HepG2 (cell line): Measurements from ENCODE around the gene TUBGCP3. TPM values are rescaled to one million over a fixed set of nuclear protein-coding genes. Genes with fewer than 3 reads are reported as not detected.

Source experiments
- ATAC-seq: fragments of 200-7000 bp; cut with Tn5 transposase; 3 replicates; pipeline ENCODE4 v1.9.1; 2020; ENCODE audit warnings: mild to moderate bottlenecking, moderate library complexity
- BruUV-seq: library from RNA; stranded (reverse); fragments of 400-500 nt; replicated peaks from 2 replicates; lab custom pipeline; 2021; lab: Mats Ljungman, UMichigan
- CTCF ChIA-PET: fragments of 300-600 bp; formaldehyde crosslinking; extraction: SDS; loops from one replicate; lab custom pipeline; 2021; ENCODE audit warnings: low total read pairs, inconsistent platforms, low intra/inter-chr PET ratio; lab: Yijun Ruan, JAX
- POLR2A ChIA-PET: fragments of 350-600 bp; sonication (Branson Sonifier 250); formaldehyde crosslinking; loops from one replicate; lab custom pipeline; 2020; ENCODE audit warnings: antibody characterized with exemption, inconsistent platforms; lab: Yijun Ruan, JAX
- DNase-seq: peaks from one replicate; pipeline ENCODE4 v3.0.0-alpha.2; 2015; ENCODE audit warnings: low spot score
- FAIRE-seq: peaks from 3 replicates; lab custom pipeline; 2011; peaks lifted over from hg19 to GRCh38; lab: Jason Lieb, UNC
- H2AFZ ChIP-seq: one replicate; pipeline ENCODE4 v1.6.1; 2011; ENCODE audit warnings: low read length, inconsistent platforms
- H3K27ac ChIP-seq: fragments of 300-600 bp; 3 replicates; pipeline ENCODE4 v1.8.0; 2011; ENCODE audit warnings: mixed run types, mild to moderate bottlenecking, mixed read lengths, low read length, inconsistent platforms; ENCODE audit not compliant: insufficient read depth; ENCODE audit errors: extremely low read length
- H3K27me3 ChIP-seq, 2 experiments: fragments of 200-600 bp in 1 of 2; 2 replicates in 1 of 2; 3 replicates in 1 of 2; pipeline versions ENCODE4 v1.6.0 to v1.8.0; 2011; ENCODE audit warnings: low read length in 2 of 2, mild to moderate bottlenecking in 2 of 2, moderate library complexity in 2 of 2, inconsistent platforms in 1 of 2; ENCODE audit not compliant: insufficient read depth in 2 of 2, control insufficient read depth in 1 of 2
- H3K36me3 ChIP-seq, 2 experiments: fragments of 200-600 bp in 1 of 2; replicated peaks in 1 of 2; 2 replicates in 1 of 2; 3 replicates in 1 of 2; pipeline versions ENCODE4 v1.5.1 to v1.8.0; 2011; ENCODE audit warnings: low read length in 2 of 2, inconsistent platforms in 1 of 2; ENCODE audit not compliant: insufficient read depth in 2 of 2, control insufficient read depth in 1 of 2
- H3K4me1 ChIP-seq: 2 replicates; pipeline ENCODE4 v1.5.1; 2012; ENCODE audit warnings: low read length, inconsistent platforms; ENCODE audit not compliant: insufficient read depth
- H3K4me2 ChIP-seq: 2 replicates; pipeline ENCODE4 v1.6.0; 2011; ENCODE audit warnings: low read depth, low read length, inconsistent platforms
- H3K4me3 ChIP-seq, 3 experiments: fragments of 200-600 bp in 1 of 3; sonication (generic), shearing (Covaris generic) in 1 of 3; replicated peaks in 1 of 3; 2 replicates each; pipeline ENCODE4 v1.5.1; 2011 to 2016; ENCODE audit warnings: low read length in 3 of 3, inconsistent platforms in 2 of 3, low read depth in 2 of 3, mild to moderate bottlenecking in 2 of 3, control low read depth in 1 of 3, mixed read lengths in 1 of 3; ENCODE audit not compliant: insufficient read depth in 1 of 3
- H3K79me2 ChIP-seq: one replicate; pipeline ENCODE4 v1.6.1; 2011; ENCODE audit warnings: low read length, inconsistent platforms; ENCODE audit not compliant: insufficient read depth
- H3K9ac ChIP-seq: 2 replicates; pipeline ENCODE4 v1.6.0; 2011; ENCODE audit warnings: mild to moderate bottlenecking, low read depth, low read length, inconsistent platforms; ENCODE audit not compliant: insufficient read depth
- H3K9me3 ChIP-seq: 2 replicates; pipeline ENCODE4 v1.5.1; 2012; ENCODE audit warnings: mild to moderate bottlenecking, low read length
- H4K20me1 ChIP-seq: 2 replicates; pipeline ENCODE4 v1.6.0; 2011; ENCODE audit warnings: inconsistent platforms, mild to moderate bottlenecking, low read length, moderate library complexity; ENCODE audit not compliant: insufficient read depth
- MAFF ChIP-seq: IDR thresholded peaks from 2 replicates; pipeline ENCODE4 v1.6.1; 2011; ENCODE audit warnings: low read depth, low read length, improper control_type of control experiment
- POLR2G ChIP-seq: fragments of 200-400 bp; formaldehyde crosslinking; IDR thresholded peaks from 2 replicates; pipeline ENCODE4 v1.6.1; 2018; ENCODE audit warnings: mild to moderate bottlenecking, low read depth, low read length, moderate library complexity
- RNF2 ChIP-seq: fragments of 450-650 bp; conservative IDR thresholded peaks from 2 replicates; pipeline ENCODE4 v1.6.1; 2016; ENCODE audit warnings: low read depth
- ZBTB21 ChIP-seq: sonication (generic); formaldehyde crosslinking; IDR thresholded peaks from 2 replicates; pipeline ENCODE4 v1.4.0; 2020; ENCODE audit warnings: missing genetic modification reagents
- ZFP1 ChIP-seq: IDR thresholded peaks from 2 replicates; pipeline ENCODE4 v1.6.1; 2016
- ZNF124 ChIP-seq: sonication (generic); formaldehyde crosslinking; IDR thresholded peaks from 2 replicates; pipeline ENCODE4 v1.4.0; 2020; ENCODE audit warnings: missing genetic modification reagents
- ZNF235 ChIP-seq: sonication (generic); formaldehyde crosslinking; IDR thresholded peaks from 2 replicates; pipeline ENCODE4 v1.8.1; 2023; ENCODE audit warnings: mild to moderate bottlenecking, missing genetic modification reagents, borderline replicate concordance
- ZNF605 ChIP-seq: sonication (generic); formaldehyde crosslinking; IDR thresholded peaks from 2 replicates; pipeline ENCODE4 v1.8.0; 2022; ENCODE audit warnings: mild to moderate bottlenecking, missing genetic modification reagents
- ZNF7 ChIP-seq: IDR thresholded peaks from 2 replicates; pipeline ENCODE4 v1.6.1; 2016; ENCODE audit warnings: missing biosample characterization, missing genetic modification reagents
- ZNF749 ChIP-seq: sonication (generic); formaldehyde crosslinking; IDR thresholded peaks from 2 replicates; pipeline ENCODE4 v1.8.0; 2022; ENCODE audit warnings: mild to moderate bottlenecking, missing genetic modification reagents, moderate library complexity, borderline replicate concordance
- ZNF83 ChIP-seq: sonication (generic); formaldehyde crosslinking; IDR thresholded peaks from 2 replicates; pipeline ENCODE4 v1.4.0; 2020; ENCODE audit warnings: missing genetic modification reagents, mild to moderate bottlenecking, borderline replicate concordance
- ZNF850 ChIP-seq: sonication (generic); formaldehyde crosslinking; conservative IDR thresholded peaks from 2 replicates; pipeline ENCODE4 v1.9.0; 2021; ENCODE audit warnings: mild to moderate bottlenecking, missing genetic modification reagents
- ZSCAN9 ChIP-seq: IDR thresholded peaks from 2 replicates; pipeline ENCODE4 v1.6.1; 2016; ENCODE audit warnings: borderline replicate concordance
- WGBS: methylation state at CpG from one replicate; pipeline ENCODE4 v1.1.6; 2017; ENCODE audit warnings: low lambda C conversion rate; 5-methylcytosine and 5-hydroxymethylcytosine counted together
- in situ Hi-C: cut with HindIII; loops from 2 replicates; pipeline ENCODE4 v1.10.0; 2017; ENCODE audit warnings: low pct_unique_long_range_greater_than_20kb; ENCODE audit not compliant: extremely low pct_ligation_motif_present
- intact Hi-C: fragments of 100-400 bp; cut with micrococcal nuclease; formaldehyde crosslinking; loops from one replicate; pipeline ENCODE4 v1.10.0; 2022; ENCODE audit not compliant: unreplicated experiment
- polyA plus RNA-seq, 8 experiments: library from polyadenylated mRNA; depleted of rRNA in 3 of 8; stranded (reverse) in 7 of 8; unstranded in 1 of 8; fragments of >200 nt; fragmentation: Illumina TruSeq in 4 of 8; extraction: Trizol in 4 of 8; gene quantifications; 2 replicates each; pipeline versions ENCODE4 v1.2.1 to v1.2.3, GENCODE V29; 2011 to 2016; ENCODE audit warnings: low read depth in 4 of 8, missing spikeins in 1 of 8, mixed read lengths in 1 of 8; ENCODE audit not compliant: insufficient read depth in 1 of 8
- total RNA-seq, 5 experiments: library from RNA; depleted of rRNA; stranded (reverse); fragments of >200 nt; fragmentation: Illumina TruSeq; extraction: Trizol; gene quantifications; 2 replicates each; pipeline ENCODE4 v1.2.3, GENCODE V29; 2016; ENCODE audit warnings: low read depth in 1 of 5
- TF ChIP-seq, protein P1 (sequence below), 2 experiments: sonication (generic) in 1 of 2; formaldehyde crosslinking in 1 of 2; IDR thresholded peaks; 2 replicates each; pipeline versions ENCODE4 v1.4.0 to v1.6.1; 2018 to 2020; ENCODE audit warnings: missing genetic modification reagents in 2 of 2, borderline replicate concordance in 1 of 2, low read depth in 1 of 2, mild to moderate bottlenecking in 1 of 2, missing biosample characterization in 1 of 2
- TF ChIP-seq, protein P2 (sequence below): sonication (generic); formaldehyde crosslinking; IDR thresholded peaks from 2 replicates; pipeline ENCODE4 v1.5.0; 2020; ENCODE audit warnings: mild to moderate bottlenecking, missing genetic modification reagents, borderline replicate concordance
- TF ChIP-seq, protein P3 (sequence below): sonication (generic); formaldehyde crosslinking; IDR thresholded peaks from 2 replicates; pipeline ENCODE4 v1.4.0; 2020; ENCODE audit warnings: missing genetic modification reagents
- TF ChIP-seq, protein P4 (sequence below): sonication (generic); formaldehyde crosslinking; IDR thresholded peaks from 2 replicates; pipeline ENCODE4 v1.4.0; 2020; ENCODE audit warnings: mild to moderate bottlenecking, missing genetic modification reagents
- TF ChIP-seq, protein P5 (sequence below): sonication (generic); formaldehyde crosslinking; IDR thresholded peaks from 2 replicates; pipeline ENCODE4 v1.5.1; 2020; ENCODE audit warnings: missing genetic modification reagents, mild to moderate bottlenecking, borderline replicate concordance

Gene TUBGCP3
- total and polyA plus RNA-seq, 2 of the 13 experiments (the other 11 are each of a cell fraction or from before 2014, with no cell fraction given): 12.6 to 15.5 TPM

DNA sequence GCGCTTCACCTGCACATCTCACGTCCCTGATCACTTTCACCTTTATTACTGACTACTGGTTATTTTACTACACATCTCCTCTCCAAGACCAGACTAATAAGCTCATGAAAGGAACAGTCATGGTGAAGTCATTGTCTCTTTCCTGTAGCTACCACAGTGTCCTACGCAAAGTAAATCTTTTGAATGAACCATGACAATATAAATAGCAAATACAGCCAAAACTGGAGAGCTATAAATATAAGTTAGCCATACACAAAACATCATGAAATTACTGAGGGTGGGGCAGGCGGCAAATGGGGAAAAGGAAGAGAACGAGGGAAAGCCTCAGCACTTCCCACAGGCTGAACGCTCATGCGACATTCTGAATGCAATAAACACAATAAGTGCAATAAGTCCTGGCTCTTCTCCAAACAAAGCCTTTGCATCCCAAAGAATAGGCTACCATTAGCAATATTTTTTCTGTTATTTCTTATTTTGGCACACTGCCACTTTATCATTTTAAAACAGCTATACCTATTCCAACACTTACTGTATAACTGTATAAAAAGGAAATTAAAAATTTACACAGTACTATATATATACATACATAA lies 62.5 kb downstream of the TUBGCP3 start (continued):
- TF ChIP-seq ZNF124 (CRISPR knock-in tag) (no peak), MAFF (no peak), RNF2 (no peak), ZNF235 (CRISPR knock-in tag) (no peak), ZNF850 (CRISPR knock-in tag) (no peak)

DNA sequence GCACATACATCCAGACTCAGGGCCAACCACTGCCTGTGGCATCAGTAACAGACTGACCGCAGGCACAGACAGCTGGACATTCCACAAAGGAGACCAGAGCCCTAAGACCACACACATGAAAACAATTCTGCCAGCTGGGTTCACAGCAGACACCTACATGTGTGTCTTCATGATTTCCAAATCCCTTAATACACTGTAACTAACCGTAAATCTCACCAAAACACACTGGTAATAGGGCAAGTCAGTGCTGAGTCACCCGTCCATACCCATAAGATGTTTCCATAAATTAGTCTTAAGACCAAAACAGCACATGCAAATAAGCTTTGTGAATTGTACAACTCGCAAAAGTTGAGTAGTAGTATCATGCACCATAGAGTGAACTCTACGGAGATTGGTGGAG lies 65.4 kb downstream of the TUBGCP3 start:
- Histone ChIP-seq H3K9ac (no peak overlapping the region), H3K27me3 (no peaks in the 10 kb centered on the region), H4K20me1 (no peaks in the 10 kb centered on the region), H3K4me2 (no peak overlapping the region), H3K4me1 (no peaks in the 10 kb centered on the region), H3K36me3 (peaks cover 15 to 65% of the 10 kb centered on the region in 2 experiments), H3K27ac (no peak overlapping the region), H3K79me2 (no peaks in the 10 kb centered on the region), H2AFZ (no peak overlapping the region), H3K9me3 (no peaks in the 10 kb centered on the region), H3K4me3 (no peak overlapping the region)
- DNase-seq (no peak), ATAC-seq (no peak), FAIRE-seq (no peak)
- ChIA-PET CTCF (no interaction called here), POLR2A (no interaction called here)
- intact Hi-C loops (no loop called here), in situ Hi-C loops (no loop called here)
- WGBS: over 99% methylated on average over 5 of the region's 5 CpGs
- BruUV-seq: no TSS peak
- TF ChIP-seq ZSCAN9 (CRISPR knock-in tag): no peak
- TF ChIP-seq ZNF7 (CRISPR knock-in tag): no peak
- TF ChIP-seq, protein P1, sequence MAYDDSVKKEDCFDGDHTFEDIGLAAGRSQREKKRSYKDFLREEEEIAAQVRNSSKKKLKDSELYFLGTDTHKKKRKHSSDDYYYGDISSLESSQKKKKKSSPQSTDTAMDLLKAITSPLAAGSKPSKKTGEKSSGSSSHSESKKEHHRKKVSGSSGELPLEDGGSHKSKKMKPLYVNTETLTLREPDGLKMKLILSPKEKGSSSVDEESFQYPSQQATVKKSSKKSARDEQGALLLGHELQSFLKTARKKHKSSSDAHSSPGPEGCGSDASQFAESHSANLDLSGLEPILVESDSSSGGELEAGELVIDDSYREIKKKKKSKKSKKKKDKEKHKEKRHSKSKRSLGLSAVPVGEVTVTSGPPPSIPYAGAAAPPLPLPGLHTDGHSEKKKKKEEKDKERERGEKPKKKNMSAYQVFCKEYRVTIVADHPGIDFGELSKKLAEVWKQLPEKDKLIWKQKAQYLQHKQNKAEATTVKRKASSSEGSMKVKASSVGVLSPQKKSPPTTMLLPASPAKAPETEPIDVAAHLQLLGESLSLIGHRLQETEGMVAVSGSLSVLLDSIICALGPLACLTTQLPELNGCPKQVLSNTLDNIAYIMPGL (CRISPR knock-in tag; IDR thresholded peaks at IDR 0.05; ENCODE audit: borderline replicate concordance in 1 of 2, low read depth in 1 of 2): no peak
- TF ChIP-seq, protein P2, sequence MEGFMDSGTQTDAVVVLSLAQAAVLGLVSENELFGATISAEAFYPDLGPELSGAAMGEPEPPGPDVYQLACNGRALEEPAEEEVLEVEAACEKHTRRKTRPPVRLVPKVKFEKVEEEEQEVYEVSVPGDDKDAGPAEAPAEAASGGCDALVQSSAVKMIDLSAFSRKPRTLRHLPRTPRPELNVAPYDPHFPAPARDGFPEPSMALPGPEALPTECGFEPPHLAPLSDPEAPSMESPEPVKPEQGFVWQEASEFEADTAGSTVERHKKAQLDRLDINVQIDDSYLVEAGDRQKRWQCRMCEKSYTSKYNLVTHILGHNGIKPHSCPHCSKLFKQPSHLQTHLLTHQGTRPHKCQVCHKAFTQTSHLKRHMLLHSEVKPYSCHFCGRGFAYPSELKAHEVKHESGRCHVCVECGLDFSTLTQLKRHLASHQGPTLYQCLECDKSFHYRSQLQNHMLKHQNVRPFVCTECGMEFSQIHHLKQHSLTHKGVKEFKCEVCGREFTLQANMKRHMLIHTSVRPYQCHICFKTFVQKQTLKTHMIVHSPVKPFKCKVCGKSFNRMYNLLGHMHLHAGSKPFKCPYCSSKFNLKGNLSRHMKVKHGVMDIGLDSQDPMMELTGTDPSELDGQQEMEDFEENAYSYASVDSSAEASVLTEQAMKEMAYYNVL (CRISPR knock-in tag): no peak
- TF ChIP-seq, protein P3, sequence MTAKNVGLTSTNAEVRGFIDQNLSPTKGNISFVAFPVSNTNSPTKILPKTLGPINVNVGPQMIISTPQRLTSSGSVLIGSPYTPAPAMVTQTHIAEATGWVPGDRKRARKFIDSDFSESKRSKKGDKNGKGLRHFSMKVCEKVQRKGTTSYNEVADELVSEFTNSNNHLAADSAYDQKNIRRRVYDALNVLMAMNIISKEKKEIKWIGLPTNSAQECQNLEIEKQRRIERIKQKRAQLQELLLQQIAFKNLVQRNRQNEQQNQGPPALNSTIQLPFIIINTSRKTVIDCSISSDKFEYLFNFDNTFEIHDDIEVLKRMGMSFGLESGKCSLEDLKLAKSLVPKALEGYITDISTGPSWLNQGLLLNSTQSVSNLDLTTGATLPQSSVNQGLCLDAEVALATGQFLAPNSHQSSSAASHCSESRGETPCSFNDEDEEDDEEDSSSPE: no peak
- no peak for TF ChIP-seq POLR2G
- TF ChIP-seq, protein P4, sequence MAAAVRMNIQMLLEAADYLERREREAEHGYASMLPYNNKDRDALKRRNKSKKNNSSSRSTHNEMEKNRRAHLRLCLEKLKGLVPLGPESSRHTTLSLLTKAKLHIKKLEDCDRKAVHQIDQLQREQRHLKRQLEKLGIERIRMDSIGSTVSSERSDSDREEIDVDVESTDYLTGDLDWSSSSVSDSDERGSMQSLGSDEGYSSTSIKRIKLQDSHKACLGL (CRISPR knock-in tag): no peak
- no peak for TF ChIP-seq ZNF83
- no peak for TF ChIP-seq ZBTB21 (CRISPR knock-in tag)
- no peak for TF ChIP-seq ZFP1 (CRISPR knock-in tag)
- TF ChIP-seq, protein P5, sequence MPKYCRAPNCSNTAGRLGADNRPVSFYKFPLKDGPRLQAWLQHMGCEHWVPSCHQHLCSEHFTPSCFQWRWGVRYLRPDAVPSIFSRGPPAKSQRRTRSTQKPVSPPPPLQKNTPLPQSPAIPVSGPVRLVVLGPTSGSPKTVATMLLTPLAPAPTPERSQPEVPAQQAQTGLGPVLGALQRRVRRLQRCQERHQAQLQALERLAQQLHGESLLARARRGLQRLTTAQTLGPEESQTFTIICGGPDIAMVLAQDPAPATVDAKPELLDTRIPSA: no peak
- TF ChIP-seq ZNF605 (CRISPR knock-in tag): no peak
- no peak for TF ChIP-seq ZNF749 (CRISPR knock-in tag)
